ENCODE data around the gene GJB3. TPM values are rescaled to one million over a fixed set of nuclear protein-coding genes. Genes with fewer than 3 reads are reported as not detected.

Gene GJB3
- total RNA-seq, 1 donor, result not detected

GRCh38 chr1:34779005-34779404 is 2.0 kb upstream of the GJB3 start:
- Histone ChIP-seq H3K4me2 (ENCODE audit: insufficient read depth, low read length) (no peak overlapping the region), H3K79me2 (ENCODE audit: insufficient read depth, low read length) (no peaks in the 10 kb centered on the region), H4K20me1 (ENCODE audit: insufficient read depth, low read length) (no peaks in the 10 kb centered on the region), H3K4me1 (ENCODE audit: insufficient read depth, low read length) (no peaks in the 10 kb centered on the region), H3K9me3 (ENCODE audit: low read depth, low read length) (no peaks in the 10 kb centered on the region), H3K4me3 (ENCODE audit: insufficient read depth, low read length) (no peak overlapping the region), H3K36me3 (ENCODE audit: insufficient read depth, low read length) (no peaks in the 10 kb centered on the region), H3K27ac (ENCODE audit: low read depth, low read length) (no peak overlapping the region), H2AFZ (ENCODE audit: low read length) (no peak overlapping the region), H3K27me3 (ENCODE audit: insufficient read depth, low read length) (peaks cover 62% of the 10 kb centered on the region)
- no peak for TF ChIP-seq CTCF (IDR thresholded peaks at IDR 0.05; ENCODE audit: extremely low read depth, low read depth, low read length)
- DNase-seq (ENCODE audit: insufficient read length, low spot score, missing footprints), result no peak

- H3K4me1 ChIP-seq (ENCODE audit: insufficient read depth, low read length), result no peaks in the 10 kb centered on the region
- no peak for TF ChIP-seq CTCF (IDR thresholded peaks at IDR 0.05; ENCODE audit: extremely low read depth, low read depth, low read length)
- H3K4me2 ChIP-seq (ENCODE audit: insufficient read depth, low read length), result no peak overlapping the region
- no peaks in the 10 kb centered on the region for H3K79me2 ChIP-seq (ENCODE audit: insufficient read depth, low read length)
- H3K4me3 ChIP-seq (ENCODE audit: insufficient read depth, low read length), result no peak overlapping the region
- H3K27me3 ChIP-seq (ENCODE audit: insufficient read depth, low read length), result peaks cover 62% of the 10 kb centered on the region
- H2AFZ ChIP-seq (ENCODE audit: low read length), result no peak overlapping the region
- no peaks in the 10 kb centered on the region for H4K20me1 ChIP-seq (ENCODE audit: insufficient read depth, low read length)
- H3K27ac ChIP-seq (ENCODE audit: low read depth, low read length), result no peak overlapping the region
- no peaks in the 10 kb centered on the region for H3K9me3 ChIP-seq (ENCODE audit: low read depth, low read length)
- no peak for DNase-seq (ENCODE audit: insufficient read length, low spot score, missing footprints)
- no peaks in the 10 kb centered on the region for H3K36me3 ChIP-seq (ENCODE audit: insufficient read depth, low read length)
Observed at GRCh38 chr1:34779526-34779925, 1.5 kb upstream of the GJB3 start.

GRCh38 chr1:34779962-34780361 is 1.1 kb upstream of the GJB3 start:
- H3K27ac ChIP-seq (ENCODE audit: low read depth, low read length), result no peak overlapping the region
- H3K4me2 ChIP-seq (ENCODE audit: insufficient read depth, low read length), result no peak overlapping the region
- H3K36me3 ChIP-seq (ENCODE audit: insufficient read depth, low read length), result no peaks in the 10 kb centered on the region
- DNase-seq (ENCODE audit: insufficient read length, low spot score, missing footprints), result peak; percentile 48
- no peak for TF ChIP-seq CTCF (IDR thresholded peaks at IDR 0.05; ENCODE audit: extremely low read depth, low read depth, low read length)
- H3K4me3 ChIP-seq (ENCODE audit: insufficient read depth, low read length), result no peak overlapping the region
- H3K27me3 ChIP-seq (ENCODE audit: insufficient read depth, low read length), result peaks cover 58% of the 10 kb centered on the region
- H3K79me2 ChIP-seq (ENCODE audit: insufficient read depth, low read length), result no peaks in the 10 kb centered on the region
- no peak overlapping the region for H2AFZ ChIP-seq (ENCODE audit: low read length)
- H3K4me1 ChIP-seq (ENCODE audit: insufficient read depth, low read length), result no peaks in the 10 kb centered on the region
- no peaks in the 10 kb centered on the region for H3K9me3 ChIP-seq (ENCODE audit: low read depth, low read length)
- no peaks in the 10 kb centered on the region for H4K20me1 ChIP-seq (ENCODE audit: insufficient read depth, low read length)

GRCh38 chr1:34780528-34780927 is 486 bp upstream of the GJB3 start:
- Histone ChIP-seq H3K27ac (ENCODE audit: low read depth, low read length) (no peak overlapping the region), H3K79me2 (ENCODE audit: insufficient read depth, low read length) (no peaks in the 10 kb centered on the region), H3K27me3 (ENCODE audit: insufficient read depth, low read length) (peaks cover 55% of the 10 kb centered on the region), H3K36me3 (ENCODE audit: insufficient read depth, low read length) (no peaks in the 10 kb centered on the region), H3K4me3 (ENCODE audit: insufficient read depth, low read length) (no peak overlapping the region), H3K4me2 (ENCODE audit: insufficient read depth, low read length) (no peak overlapping the region), H2AFZ (ENCODE audit: low read length) (no peak overlapping the region), H3K4me1 (ENCODE audit: insufficient read depth, low read length) (no peaks in the 10 kb centered on the region), H4K20me1 (ENCODE audit: insufficient read depth, low read length) (no peaks in the 10 kb centered on the region), H3K9me3 (ENCODE audit: low read depth, low read length) (no peaks in the 10 kb centered on the region)
- no peak for TF ChIP-seq CTCF (IDR thresholded peaks at IDR 0.05; ENCODE audit: extremely low read depth, low read depth, low read length)
- no peak for DNase-seq (ENCODE audit: insufficient read length, low spot score, missing footprints)
